Hepatocyte (in vitro differentiated cells): Measurements from ENCODE around the gene EPHA5. TPM values are rescaled to one million over a fixed set of nuclear protein-coding genes. Genes with fewer than 3 reads are reported as not detected.

Experiments used
- DNase-seq: peaks from one replicate; pipeline ENCODE4 v3.0.0-alpha.2; 2016; ENCODE audit warnings: low spot score
- H2AFZ ChIP-seq: fragments of 200-600 bp; sonication (generic); 2 replicates; pipeline ENCODE4 v1.6.0; 2016; ENCODE audit warnings: antibody characterized with exemption, mild to moderate bottlenecking
- H3K27ac ChIP-seq: fragments of 200-600 bp; sonication (generic); 2 replicates; pipeline ENCODE4 v1.5.1; 2016; ENCODE audit warnings: mild to moderate bottlenecking
- H3K27me3 ChIP-seq: fragments of 200-600 bp; sonication (generic); 2 replicates; pipeline ENCODE4 v1.6.1; 2016
- H3K36me3 ChIP-seq: fragments of 200-600 bp; sonication (generic); replicated peaks from 2 replicates; pipeline ENCODE4 v1.5.1; 2016; ENCODE audit warnings: low read depth; ENCODE audit not compliant: insufficient read depth
- H3K4me1 ChIP-seq: fragments of 200-600 bp; sonication (generic); 2 replicates; pipeline ENCODE4 v1.5.1; 2016; ENCODE audit warnings: mild to moderate bottlenecking, moderate library complexity; ENCODE audit not compliant: insufficient read depth
- H3K4me2 ChIP-seq: fragments of 200-600 bp; sonication (generic); 2 replicates; pipeline ENCODE4 v1.6.0; 2016
- H3K4me3 ChIP-seq: fragments of 200-600 bp; sonication (generic); 2 replicates; pipeline ENCODE4 v1.5.1; 2016; ENCODE audit warnings: mild to moderate bottlenecking
- H3K79me2 ChIP-seq: fragments of 200-600 bp; sonication (generic); 2 replicates; pipeline ENCODE4 v1.6.0; 2017; ENCODE audit warnings: mild to moderate bottlenecking
- H3K9me2 ChIP-seq: fragments of 200-600 bp; sonication (generic); replicated peaks from 2 replicates; pipeline ENCODE4 v1.6.0; 2017; ENCODE audit warnings: mild to moderate bottlenecking; ENCODE audit not compliant: insufficient read depth
- H3K9me3 ChIP-seq: fragments of 200-600 bp; sonication (generic); 2 replicates; pipeline ENCODE4 v1.5.1; 2016; ENCODE audit warnings: low read depth, mild to moderate bottlenecking
- H4K20me1 ChIP-seq: fragments of 200-600 bp; sonication (generic); 2 replicates; pipeline ENCODE4 v1.6.0; 2016; ENCODE audit warnings: mild to moderate bottlenecking; ENCODE audit not compliant: insufficient read depth, poor library complexity, severe bottlenecking
- CTCF ChIP-seq: fragments of 200-600 bp; sonication (generic); IDR thresholded peaks from 2 replicates; pipeline ENCODE4 v1.5.1; 2016; ENCODE audit warnings: antibody characterized with exemption, mild to moderate bottlenecking; ENCODE audit not compliant: poor library complexity
- EZH2 ChIP-seq: fragments of 200-600 bp; sonication (generic); IDR thresholded peaks from 2 replicates; pipeline ENCODE4 v1.6.1; 2016; ENCODE audit warnings: antibody characterized with exemption, mild to moderate bottlenecking, borderline replicate concordance
- EZH2phosphoT487 ChIP-seq: fragments of 200-600 bp; sonication (generic); IDR thresholded peaks from one replicate; pipeline ENCODE4 v1.6.1; 2018; ENCODE audit warnings: antibody characterized with exemption, mild to moderate bottlenecking, low read depth, moderate library complexity; ENCODE audit not compliant: unreplicated experiment, severe bottlenecking
- WGBS: methylation state at CpG from one replicate; pipeline ENCODE4 v1.1.6; 2016; ENCODE audit warnings: low lambda C conversion rate; ENCODE audit errors: missing lambda C conversion rate; 5-methylcytosine and 5-hydroxymethylcytosine counted together
- polyA plus RNA-seq: library from polyadenylated mRNA; unstranded; fragments of >200 nt; fragmentation: Nextera tagmentation; extraction: Ambion mirVana; gene quantifications from 2 replicates; pipeline ENCODE4 v1.2.1, GENCODE V29; 2016
- total RNA-seq: library from RNA; depleted of rRNA; stranded (reverse); fragments of >200 nt; gene quantifications from 2 replicates; pipeline ENCODE4 v1.2.3, GENCODE V29; 2014

Gene EPHA5
- total and polyA plus RNA-seq, 2 experiments from 2014 or later = 0.05 to 0.63 TPM

- no peaks in the 10 kb centered on the region for H3K9me3 ChIP-seq
- H3K4me3 ChIP-seq = no peak overlapping the region
- H3K4me2 ChIP-seq = no peak overlapping the region
- no peak for DNase-seq
- no peaks in the 10 kb centered on the region for H3K36me3 ChIP-seq
- no peak overlapping the region for H3K27ac ChIP-seq
- H3K9me2 ChIP-seq = no peaks in the 10 kb centered on the region
- no peaks in the 10 kb centered on the region for H3K27me3 ChIP-seq
- no peak overlapping the region for H2AFZ ChIP-seq
- TF ChIP-seq EZH2 (no peak), CTCF (no peak), EZH2phosphoT487 (no peak)
- H4K20me1 ChIP-seq = no peaks in the 10 kb centered on the region
- H3K4me1 ChIP-seq = no peaks in the 10 kb centered on the region
- H3K79me2 ChIP-seq = no peaks in the 10 kb centered on the region
- WGBS = 74% methylated on average over 6 of the region's 6 CpGs
These were observed 16.4 kb downstream of the EPHA5 start for GRCh38 chr4:65653740-65654361.

GRCh38 chr4:65651751-65652150 lies 18.5 kb downstream of the EPHA5 start:
- no peak overlapping the region for H3K4me2 ChIP-seq
- no peak for TF ChIP-seq CTCF
- TF ChIP-seq EZH2phosphoT487 = no peak
- no peak for TF ChIP-seq EZH2
- 78% methylated on average over 3 of the region's 3 CpGs for WGBS

GRCh38 chr4:65651031-65651430 lies 19.3 kb downstream of the EPHA5 start:
- Histone ChIP-seq H3K36me3 (no peaks in the 10 kb centered on the region), H3K27me3 (no peaks in the 10 kb centered on the region), H4K20me1 (no peaks in the 10 kb centered on the region), H3K79me2 (no peaks in the 10 kb centered on the region), H3K4me2 (no peak overlapping the region), H3K4me3 (no peak overlapping the region), H3K9me3 (no peaks in the 10 kb centered on the region), H2AFZ (no peak overlapping the region), H3K9me2 (no peaks in the 10 kb centered on the region), H3K4me1 (no peaks in the 10 kb centered on the region), H3K27ac (no peak overlapping the region)
- DNase-seq = no peak
- WGBS = 34% methylated on average over 1 of the region's 1 CpG
- no peak for TF ChIP-seq EZH2phosphoT487
- no peak for TF ChIP-seq EZH2
- no peak for TF ChIP-seq CTCF

More at GRCh38 chr4:65651751-65652150, 18.5 kb downstream of the EPHA5 start:
- H3K79me2 ChIP-seq = no peaks in the 10 kb centered on the region
- H3K4me1 ChIP-seq = no peaks in the 10 kb centered on the region
- H3K27ac ChIP-seq = no peak overlapping the region
- H3K36me3 ChIP-seq = no peaks in the 10 kb centered on the region
- no peaks in the 10 kb centered on the region for H4K20me1 ChIP-seq
- no peak for DNase-seq
- H3K27me3 ChIP-seq = no peaks in the 10 kb centered on the region
- no peaks in the 10 kb centered on the region for H3K9me2 ChIP-seq
- H3K4me3 ChIP-seq = no peak overlapping the region
- no peak overlapping the region for H2AFZ ChIP-seq
- no peaks in the 10 kb centered on the region for H3K9me3 ChIP-seq
